Measurements from ENCODE around the gene GREB1. TPM values are rescaled to one million over a fixed set of nuclear protein-coding genes. Genes with fewer than 3 reads are reported as not detected.

Gene GREB1
- total RNA-seq, 1 donor from 2014 or later, result 50.5 TPM

GRCh38 chr2:11513319-11513718, 20.5 kb upstream of the GREB1 start:
- no peak for TF ChIP-seq CTCF (conservative IDR thresholded peaks at IDR 0.05)
- Mint-ChIP-seq H3K27ac (no peak overlapping the region), H3K9me3 (peaks cover 4% of the 10 kb centered on the region), H3K27me3 (no peaks in the 10 kb centered on the region), H3K4me3 (no peak overlapping the region), H3K36me3 (peaks cover 5% of the 10 kb centered on the region), H3K4me1 (ENCODE audit: unreplicated experiment) (peaks cover 50% of the 10 kb centered on the region)
- DNase-seq (ENCODE audit: extremely low spot score, unreplicated experiment), result no peak

GRCh38 chr2:11514081-11514730, 19.6 kb upstream of the GREB1 start:
- no peak for TF ChIP-seq CTCF (conservative IDR thresholded peaks at IDR 0.05)
- Mint-ChIP-seq H3K4me1 (ENCODE audit: unreplicated experiment) (peaks cover 50% of the 10 kb centered on the region), H3K9me3 (peaks cover 4% of the 10 kb centered on the region), H3K4me3 (no peak overlapping the region), H3K36me3 (peaks cover 5% of the 10 kb centered on the region), H3K27ac (no peak overlapping the region), H3K27me3 (no peaks in the 10 kb centered on the region)
- DNase-seq (ENCODE audit: extremely low spot score, unreplicated experiment), result no peak

- no peaks in the 10 kb centered on the region for H3K27me3 Mint-ChIP-seq
- H3K4me1 Mint-ChIP-seq (ENCODE audit: unreplicated experiment), result peaks cover 50% of the 10 kb centered on the region
- peaks cover 4% of the 10 kb centered on the region for H3K9me3 Mint-ChIP-seq
- no peak overlapping the region for H3K27ac Mint-ChIP-seq
- H3K4me3 Mint-ChIP-seq, result no peak overlapping the region
- TF ChIP-seq CTCF (conservative IDR thresholded peaks at IDR 0.05), result no peak
- peaks cover 5% of the 10 kb centered on the region for H3K36me3 Mint-ChIP-seq
- DNase-seq (ENCODE audit: extremely low spot score, unreplicated experiment), result no peak
Observed at GRCh38 chr2:11514904-11515303, 18.9 kb upstream of the GREB1 start.

GRCh38 chr2:11515490-11515981, 18.3 kb upstream of the GREB1 start:
- H3K4me1 Mint-ChIP-seq (ENCODE audit: unreplicated experiment), result peaks cover 50% of the 10 kb centered on the region
- no peak for TF ChIP-seq CTCF (conservative IDR thresholded peaks at IDR 0.05)
- no peak overlapping the region for H3K27ac Mint-ChIP-seq
- DNase-seq (ENCODE audit: extremely low spot score, unreplicated experiment), result no peak
- H3K27me3 Mint-ChIP-seq, result no peaks in the 10 kb centered on the region
- no peak overlapping the region for H3K4me3 Mint-ChIP-seq
- H3K36me3 Mint-ChIP-seq, result peaks cover 5% of the 10 kb centered on the region
- H3K9me3 Mint-ChIP-seq, result peaks cover 9% of the 10 kb centered on the region

- Mint-ChIP-seq H3K9me3 (peaks cover 11% of the 10 kb centered on the region), H3K36me3 (peaks cover 5% of the 10 kb centered on the region), H3K4me1 (ENCODE audit: unreplicated experiment) (peaks cover 39% of the 10 kb centered on the region), H3K4me3 (no peak overlapping the region), H3K27ac (no peak overlapping the region), H3K27me3 (no peaks in the 10 kb centered on the region)
- DNase-seq (ENCODE audit: extremely low spot score, unreplicated experiment), result no peak
- TF ChIP-seq CTCF (conservative IDR thresholded peaks at IDR 0.05), result no peak
Observed at GRCh38 chr2:11516984-11517648, 16.7 kb upstream of the GREB1 start.
